GM23338 (cell line): ENCODE data around the gene NELFCD. TPM values are rescaled to one million over a fixed set of nuclear protein-coding genes. Genes with fewer than 3 reads are reported as not detected.

Source experiments
- ATAC-seq: fragments of 200-7000 bp; cut with Tn5 transposase; 3 replicates; pipeline ENCODE4 v1.9.1; 2020
- DNase-seq: peaks from one replicate; pipeline ENCODE4 v3.0.0-alpha.2; 2015; ENCODE audit warnings: low spot score
- H2AFZ ChIP-seq: fragments of 200-600 bp; sonication (generic); 2 replicates; pipeline ENCODE4 v1.8.0; 2016; ENCODE audit warnings: antibody characterized with exemption, mild to moderate bottlenecking, moderate library complexity
- H3F3A ChIP-seq: fragments of 200-600 bp; sonication (generic); replicated peaks from 2 replicates; pipeline ENCODE4 v1.8.0; 2017; ENCODE audit warnings: antibody characterized with exemption, mixed run types, low read depth
- H3K27ac ChIP-seq: fragments of 200-600 bp; sonication (generic); 2 replicates; pipeline ENCODE4 v1.6.1; 2016; ENCODE audit warnings: low read depth
- H3K27me3 ChIP-seq: fragments of 200-600 bp; sonication (generic); 2 replicates; pipeline ENCODE4 v1.8.0; 2016; ENCODE audit warnings: mild to moderate bottlenecking, mixed run types, moderate library complexity; ENCODE audit not compliant: insufficient read depth
- H3K36me3 ChIP-seq: fragments of 200-600 bp; sonication (generic); 2 replicates; pipeline ENCODE4 v1.8.0; 2016; ENCODE audit warnings: mild to moderate bottlenecking; ENCODE audit not compliant: insufficient read depth
- H3K4me1 ChIP-seq: fragments of 200-600 bp; sonication (generic); 2 replicates; pipeline ENCODE4 v1.8.0; 2016; ENCODE audit warnings: mild to moderate bottlenecking, moderate library complexity; ENCODE audit not compliant: insufficient read depth
- H3K4me2 ChIP-seq: fragments of 200-600 bp; sonication (generic); 2 replicates; pipeline ENCODE4 v1.7.1; 2017; ENCODE audit warnings: mixed run types
- H3K4me3 ChIP-seq: fragments of 200-600 bp; sonication (generic); 2 replicates; pipeline ENCODE4 v1.6.1; 2016; ENCODE audit warnings: mixed run types
- H3K79me2 ChIP-seq: fragments of 200-600 bp; sonication (generic); replicated peaks from 2 replicates; pipeline ENCODE4 v1.8.0; 2017; ENCODE audit warnings: mild to moderate bottlenecking; ENCODE audit not compliant: insufficient read depth
- H3K9me2 ChIP-seq: fragments of 200-600 bp; sonication (generic); 2 replicates; pipeline ENCODE4 v1.8.0; 2017; ENCODE audit not compliant: insufficient read depth
- H4K20me1 ChIP-seq: fragments of 200-600 bp; sonication (generic); replicated peaks from 2 replicates; pipeline ENCODE4 v1.8.0; 2017; ENCODE audit warnings: mild to moderate bottlenecking; ENCODE audit not compliant: insufficient read depth
- H3K27ac Mint-ChIP-seq: 2 replicates; pipeline ENCODE4 v1.8.0; 2020; ENCODE audit warnings: inconsistent platforms, mild to moderate bottlenecking, moderate library complexity, mixed read lengths
- H3K27me3 Mint-ChIP-seq: 3 replicates; pipeline ENCODE4 v1.8.0; 2022; ENCODE audit warnings: low read depth, mild to moderate bottlenecking, moderate library complexity, mixed read lengths, inconsistent platforms; ENCODE audit not compliant: insufficient read depth, poor library complexity
- H3K36me3 Mint-ChIP-seq: 3 replicates; pipeline ENCODE4 v1.8.0; 2021; ENCODE audit warnings: low read depth, mild to moderate bottlenecking, inconsistent platforms, moderate library complexity, mixed read lengths
- H3K4me1 Mint-ChIP-seq: 3 replicates; pipeline ENCODE4 v1.8.0; 2020; ENCODE audit warnings: mild to moderate bottlenecking, inconsistent platforms, mixed read lengths
- H3K4me3 Mint-ChIP-seq: 3 replicates; pipeline ENCODE4 v1.8.0; 2021; ENCODE audit warnings: moderate library complexity, mild to moderate bottlenecking, inconsistent platforms, mixed read lengths
- H3K9me3 Mint-ChIP-seq: 3 replicates; pipeline ENCODE4 v1.8.0; 2020; ENCODE audit warnings: moderate library complexity, mild to moderate bottlenecking, inconsistent platforms, mixed read lengths
- CREB1 ChIP-seq: fragments of 250-450 bp; sonication (Bioruptor Pico); IDR thresholded peaks from 2 replicates; pipeline ENCODE4 v1.5.0; 2020; ENCODE audit warnings: low read depth, mild to moderate bottlenecking, moderate library complexity
- CTCF ChIP-seq, 2 experiments: fragments of 200-600 bp in 1 of 2; sonication (generic) in 1 of 2; conservative IDR thresholded peaks; 2 replicates each; pipeline versions ENCODE4 v1.5.1 to v1.6.1; 2016 to 2017; ENCODE audit warnings: antibody characterized with exemption in 2 of 2, low read depth in 2 of 2, mild to moderate bottlenecking in 2 of 2, moderate library complexity in 1 of 2
- EZH2 ChIP-seq: fragments of 200-600 bp; sonication (generic); IDR thresholded peaks from one replicate; pipeline ENCODE4 v1.8.0; 2017; ENCODE audit warnings: antibody characterized with exemption, mild to moderate bottlenecking, low read depth; ENCODE audit not compliant: unreplicated experiment
- JUNB ChIP-seq: IDR thresholded peaks from one replicate; pipeline ENCODE4 v1.6.1; 2016; ENCODE audit warnings: antibody characterized with exemption; ENCODE audit not compliant: unreplicated experiment
- STAT1 ChIP-seq: IDR thresholded peaks from one replicate; pipeline ENCODE4 v1.6.1; 2016; ENCODE audit warnings: antibody characterized with exemption; ENCODE audit not compliant: unreplicated experiment
- polyA plus RNA-seq: library from polyadenylated mRNA; unstranded; fragments of >200 nt; fragmentation: Nextera tagmentation; extraction: Ambion mirVana; gene quantifications from 2 replicates; pipeline ENCODE4 v1.2.1, GENCODE V29; 2016
- total RNA-seq: library from RNA; depleted of rRNA; stranded (reverse); fragments of >200 nt; shearing (Covaris generic); gene quantifications from 2 replicates; pipeline ENCODE4 v1.2.3, GENCODE V29; 2014
- TF ChIP-seq, protein P1 (sequence below): fragments of 250-450 bp; sonication (Bioruptor Pico); IDR thresholded peaks from 2 replicates; pipeline ENCODE4 v1.5.0; 2020; ENCODE audit warnings: mild to moderate bottlenecking, moderate library complexity
- TF ChIP-seq, protein P2 (sequence below): IDR thresholded peaks from 2 replicates; pipeline ENCODE4 v1.6.1; 2016; ENCODE audit warnings: antibody characterized with exemption

Gene NELFCD
- total and polyA plus RNA-seq, 2 experiments from 2014 or later: 52.9 to 75.8 TPM

DNA sequence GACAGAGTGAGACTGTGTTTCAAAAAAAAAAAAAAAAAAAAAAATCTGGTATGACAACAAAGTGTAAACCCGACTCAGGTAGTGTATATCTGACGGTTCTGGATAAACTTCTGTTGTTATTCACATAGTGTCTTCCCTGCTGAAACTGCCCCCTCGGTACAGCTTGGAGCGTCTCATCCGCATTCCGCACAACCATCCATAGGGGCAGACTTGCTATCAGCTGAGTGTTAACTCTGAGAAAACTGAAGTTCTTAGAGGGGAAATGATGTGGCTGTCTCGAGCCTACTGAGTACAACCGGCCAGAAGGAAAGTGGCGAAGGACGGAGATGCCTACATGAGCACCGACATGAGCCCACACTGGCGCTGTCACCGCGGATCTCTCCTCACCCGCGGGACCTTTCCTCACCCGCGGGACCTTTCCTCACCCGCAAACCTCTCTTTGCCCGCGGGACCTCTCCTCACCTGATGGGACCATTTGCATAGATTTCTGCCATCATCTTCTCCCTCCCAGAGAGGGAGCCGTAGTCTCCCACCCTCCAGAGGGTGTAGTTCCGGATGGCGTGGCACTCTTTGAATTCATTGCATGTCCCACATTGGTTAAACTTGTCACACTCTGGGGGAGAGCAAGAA lies 16.2 kb downstream of the NELFCD start:
- Histone ChIP-seq H3K79me2 (no peaks in the 10 kb centered on the region), H3K4me2 (no peak overlapping the region), H3K4me1 (no peaks in the 10 kb centered on the region), H2AFZ (no peak overlapping the region), H3F3A (peaks cover 4% of the 10 kb centered on the region; the same call in 1 of the 2 replicates), H3K9me2 (no peaks in the 10 kb centered on the region), H3K27me3 (no peaks in the 10 kb centered on the region), H4K20me1 (no peaks in the 10 kb centered on the region; the same call in 1 of the 2 replicates), H3K4me3 (no peak overlapping the region), H3K27ac (no peak overlapping the region), H3K36me3 (peaks cover 30% of the 10 kb centered on the region; the same call in 1 of the 2 replicates)
- H3K4me3 Mint-ChIP-seq: no peak overlapping the region
- H3K27me3 Mint-ChIP-seq: peaks cover 8% of the 10 kb centered on the region
- DNase-seq (peak; percentile 23), ATAC-seq (peak; percentile 44)
- H3K27ac Mint-ChIP-seq: no peak overlapping the region
- TF ChIP-seq JUNB (no peak), CTCF (conservative IDR thresholded peaks at IDR 0.05; ENCODE audit: low read depth in 2 of 2) (0 out of 4 replicates have a peak, but pooled peaks of 1 of the 2 experiments have one; percentile 5)
- no peaks in the 10 kb centered on the region for H3K9me3 Mint-ChIP-seq
- peaks cover 54% of the 10 kb centered on the region for H3K36me3 Mint-ChIP-seq
- no peaks in the 10 kb centered on the region for H3K4me1 Mint-ChIP-seq

DNA sequence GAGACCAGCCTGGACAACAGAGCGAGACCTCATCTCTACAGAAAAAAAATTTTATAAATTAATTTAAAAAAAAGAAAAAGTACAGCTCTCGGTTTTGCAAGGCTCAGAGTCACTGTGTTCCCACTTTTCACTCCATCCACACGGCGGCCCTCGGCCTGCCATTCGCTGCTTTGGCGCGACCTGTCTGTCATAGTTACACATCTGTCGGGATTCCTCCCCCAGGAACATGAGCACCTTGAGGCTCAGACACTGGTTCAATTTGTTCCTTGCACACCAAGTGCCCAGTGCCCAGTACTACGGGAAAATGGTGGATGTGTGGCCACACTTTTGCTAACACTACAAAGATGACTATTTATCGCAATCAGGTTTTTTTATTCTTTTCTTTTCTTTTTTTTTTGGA lies 17.6 kb downstream of the NELFCD start:
- peaks cover 11% of the 10 kb centered on the region for H3K27me3 Mint-ChIP-seq
- Histone ChIP-seq H3K27me3 (no peaks in the 10 kb centered on the region), H3K4me2 (no peak overlapping the region), H3F3A (peaks cover 4% of the 10 kb centered on the region; the same call in 1 of the 2 replicates), H3K4me3 (no peak overlapping the region), H4K20me1 (no peaks in the 10 kb centered on the region; the same call in 1 of the 2 replicates), H3K36me3 (peaks cover 16% of the 10 kb centered on the region; the same call in 1 of the 2 replicates), H3K79me2 (no peaks in the 10 kb centered on the region), H3K9me2 (no peaks in the 10 kb centered on the region), H2AFZ (no peak overlapping the region), H3K27ac (no peak overlapping the region), H3K4me1 (no peaks in the 10 kb centered on the region)
- DNase-seq (no peak), ATAC-seq (no peak)
- no peak overlapping the region for H3K4me3 Mint-ChIP-seq
- H3K36me3 Mint-ChIP-seq: peaks cover 40% of the 10 kb centered on the region
- no peaks in the 10 kb centered on the region for H3K9me3 Mint-ChIP-seq
- TF ChIP-seq STAT1 (no peak), EZH2 (no peak)
- no peak overlapping the region for H3K27ac Mint-ChIP-seq
- no peaks in the 10 kb centered on the region for H3K4me1 Mint-ChIP-seq

GRCh38 chr20:59000326-59000725 lies 19.3 kb downstream of the NELFCD start:
- peaks cover 12% of the 10 kb centered on the region for H3K4me1 Mint-ChIP-seq
- H3K4me2 ChIP-seq: no peak overlapping the region
- TF ChIP-seq, protein P1, sequence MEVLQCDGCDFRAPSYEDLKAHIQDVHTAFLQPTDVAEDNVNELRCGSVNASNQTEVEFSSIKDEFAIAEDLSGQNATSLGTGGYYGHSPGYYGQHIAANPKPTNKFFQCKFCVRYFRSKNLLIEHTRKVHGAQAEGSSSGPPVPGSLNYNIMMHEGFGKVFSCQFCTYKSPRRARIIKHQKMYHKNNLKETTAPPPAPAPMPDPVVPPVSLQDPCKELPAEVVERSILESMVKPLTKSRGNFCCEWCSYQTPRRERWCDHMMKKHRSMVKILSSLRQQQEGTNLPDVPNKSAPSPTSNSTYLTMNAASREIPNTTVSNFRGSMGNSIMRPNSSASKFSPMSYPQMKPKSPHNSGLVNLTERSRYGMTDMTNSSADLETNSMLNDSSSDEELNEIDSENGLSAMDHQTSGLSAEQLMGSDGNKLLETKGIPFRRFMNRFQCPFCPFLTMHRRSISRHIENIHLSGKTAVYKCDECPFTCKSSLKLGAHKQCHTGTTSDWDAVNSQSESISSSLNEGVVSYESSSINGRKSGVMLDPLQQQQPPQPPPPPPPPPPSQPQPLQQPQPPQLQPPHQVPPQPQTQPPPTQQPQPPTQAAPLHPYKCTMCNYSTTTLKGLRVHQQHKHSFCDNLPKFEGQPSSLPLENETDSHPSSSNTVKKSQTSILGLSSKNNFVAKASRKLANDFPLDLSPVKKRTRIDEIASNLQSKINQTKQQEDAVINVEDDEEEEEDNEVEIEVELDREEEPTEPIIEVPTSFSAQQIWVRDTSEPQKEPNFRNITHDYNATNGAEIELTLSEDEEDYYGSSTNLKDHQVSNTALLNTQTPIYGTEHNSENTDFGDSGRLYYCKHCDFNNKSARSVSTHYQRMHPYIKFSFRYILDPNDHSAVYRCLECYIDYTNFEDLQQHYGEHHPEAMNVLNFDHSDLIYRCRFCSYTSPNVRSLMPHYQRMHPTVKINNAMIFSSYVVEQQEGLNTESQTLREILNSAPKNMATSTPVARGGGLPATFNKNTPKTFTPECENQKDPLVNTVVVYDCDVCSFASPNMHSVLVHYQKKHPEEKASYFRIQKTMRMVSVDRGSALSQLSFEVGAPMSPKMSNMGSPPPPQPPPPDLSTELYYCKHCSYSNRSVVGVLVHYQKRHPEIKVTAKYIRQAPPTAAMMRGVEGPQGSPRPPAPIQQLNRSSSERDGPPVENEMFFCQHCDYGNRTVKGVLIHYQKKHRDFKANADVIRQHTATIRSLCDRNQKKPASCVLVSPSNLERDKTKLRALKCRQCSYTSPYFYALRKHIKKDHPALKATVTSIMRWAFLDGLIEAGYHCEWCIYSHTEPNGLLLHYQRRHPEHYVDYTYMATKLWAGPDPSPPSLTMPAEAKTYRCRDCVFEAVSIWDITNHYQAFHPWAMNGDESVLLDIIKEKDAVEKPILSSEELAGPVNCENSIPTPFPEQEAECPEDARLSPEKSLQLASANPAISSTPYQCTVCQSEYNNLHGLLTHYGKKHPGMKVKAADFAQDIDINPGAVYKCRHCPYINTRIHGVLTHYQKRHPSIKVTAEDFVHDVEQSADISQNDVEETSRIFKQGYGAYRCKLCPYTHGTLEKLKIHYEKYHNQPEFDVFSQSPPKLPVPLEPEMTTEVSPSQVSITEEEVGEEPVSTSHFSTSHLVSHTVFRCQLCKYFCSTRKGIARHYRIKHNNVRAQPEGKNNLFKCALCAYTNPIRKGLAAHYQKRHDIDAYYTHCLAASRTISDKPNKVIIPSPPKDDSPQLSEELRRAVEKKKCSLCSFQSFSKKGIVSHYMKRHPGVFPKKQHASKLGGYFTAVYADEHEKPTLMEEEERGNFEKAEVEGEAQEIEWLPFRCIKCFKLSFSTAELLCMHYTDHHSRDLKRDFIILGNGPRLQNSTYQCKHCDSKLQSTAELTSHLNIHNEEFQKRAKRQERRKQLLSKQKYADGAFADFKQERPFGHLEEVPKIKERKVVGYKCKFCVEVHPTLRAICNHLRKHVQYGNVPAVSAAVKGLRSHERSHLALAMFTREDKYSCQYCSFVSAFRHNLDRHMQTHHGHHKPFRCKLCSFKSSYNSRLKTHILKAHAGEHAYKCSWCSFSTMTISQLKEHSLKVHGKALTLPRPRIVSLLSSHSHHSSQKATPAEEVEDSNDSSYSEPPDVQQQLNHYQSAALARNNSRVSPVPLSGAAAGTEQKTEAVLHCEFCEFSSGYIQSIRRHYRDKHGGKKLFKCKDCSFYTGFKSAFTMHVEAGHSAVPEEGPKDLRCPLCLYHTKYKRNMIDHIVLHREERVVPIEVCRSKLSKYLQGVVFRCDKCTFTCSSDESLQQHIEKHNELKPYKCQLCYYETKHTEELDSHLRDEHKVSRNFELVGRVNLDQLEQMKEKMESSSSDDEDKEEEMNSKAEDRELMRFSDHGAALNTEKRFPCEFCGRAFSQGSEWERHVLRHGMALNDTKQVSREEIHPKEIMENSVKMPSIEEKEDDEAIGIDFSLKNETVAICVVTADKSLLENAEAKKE (CRISPR knock-in tag): no peak
- TF ChIP-seq, protein P2, sequence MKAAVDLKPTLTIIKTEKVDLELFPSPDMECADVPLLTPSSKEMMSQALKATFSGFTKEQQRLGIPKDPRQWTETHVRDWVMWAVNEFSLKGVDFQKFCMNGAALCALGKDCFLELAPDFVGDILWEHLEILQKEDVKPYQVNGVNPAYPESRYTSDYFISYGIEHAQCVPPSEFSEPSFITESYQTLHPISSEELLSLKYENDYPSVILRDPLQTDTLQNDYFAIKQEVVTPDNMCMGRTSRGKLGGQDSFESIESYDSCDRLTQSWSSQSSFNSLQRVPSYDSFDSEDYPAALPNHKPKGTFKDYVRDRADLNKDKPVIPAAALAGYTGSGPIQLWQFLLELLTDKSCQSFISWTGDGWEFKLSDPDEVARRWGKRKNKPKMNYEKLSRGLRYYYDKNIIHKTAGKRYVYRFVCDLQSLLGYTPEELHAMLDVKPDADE: no peak
- no peak for TF ChIP-seq CREB1 (CRISPR knock-in tag)

More at GRCh38 chr20:59000326-59000725, 19.3 kb downstream of the NELFCD start:
- Histone ChIP-seq H3K36me3 (0 out of 2 replicates have a peak, but pooled peaks cover 5% of the 10 kb centered on the region), H4K20me1 (0 out of 2 replicates have a peak, but pooled peaks cover 4% of the 10 kb centered on the region), H3K79me2 (no peaks in the 10 kb centered on the region), H3K9me2 (no peaks in the 10 kb centered on the region), H2AFZ (no peak overlapping the region), H3K4me3 (no peak overlapping the region), H3F3A (peaks cover 4% of the 10 kb centered on the region; the same call in 1 of the 2 replicates), H3K27ac (no peak overlapping the region), H3K27me3 (no peaks in the 10 kb centered on the region), H3K4me1 (no peaks in the 10 kb centered on the region)
- Mint-ChIP-seq H3K4me3 (no peak overlapping the region), H3K36me3 (peaks cover 24% of the 10 kb centered on the region), H3K9me3 (no peaks in the 10 kb centered on the region), H3K27ac (no peak overlapping the region), H3K27me3 (peaks cover 16% of the 10 kb centered on the region)
- DNase-seq (no peak), ATAC-seq (no peak)
